Dermis blood vessel endothelial cell (primary cell): Measurements from ENCODE around the gene WIPI1. TPM values are rescaled to one million over a fixed set of nuclear protein-coding genes. Genes with fewer than 3 reads are reported as not detected.
A peak's percentile ranks its signal among the peaks of the same experiment; 100 is the strongest.
"Not testable (repeated sequence)": the region's sequence is repeated elsewhere in the genome, so short reads cannot be mapped to it uniquely, and the experiment has no call there.

ENCODE experiments used
- DNase-seq: peaks from one replicate; pipeline ENCODE4 v3.0.0; 2010
- total RNA-seq: library from RNA; depleted of rRNA; stranded (reverse); fragments of >200 nt; gene quantifications from 2 replicates; pipeline ENCODE4 v1.2.3, GENCODE V29; 2014

Gene WIPI1
- total RNA-seq, 1 donor from 2014 or later = 60.2 TPM

DNA sequence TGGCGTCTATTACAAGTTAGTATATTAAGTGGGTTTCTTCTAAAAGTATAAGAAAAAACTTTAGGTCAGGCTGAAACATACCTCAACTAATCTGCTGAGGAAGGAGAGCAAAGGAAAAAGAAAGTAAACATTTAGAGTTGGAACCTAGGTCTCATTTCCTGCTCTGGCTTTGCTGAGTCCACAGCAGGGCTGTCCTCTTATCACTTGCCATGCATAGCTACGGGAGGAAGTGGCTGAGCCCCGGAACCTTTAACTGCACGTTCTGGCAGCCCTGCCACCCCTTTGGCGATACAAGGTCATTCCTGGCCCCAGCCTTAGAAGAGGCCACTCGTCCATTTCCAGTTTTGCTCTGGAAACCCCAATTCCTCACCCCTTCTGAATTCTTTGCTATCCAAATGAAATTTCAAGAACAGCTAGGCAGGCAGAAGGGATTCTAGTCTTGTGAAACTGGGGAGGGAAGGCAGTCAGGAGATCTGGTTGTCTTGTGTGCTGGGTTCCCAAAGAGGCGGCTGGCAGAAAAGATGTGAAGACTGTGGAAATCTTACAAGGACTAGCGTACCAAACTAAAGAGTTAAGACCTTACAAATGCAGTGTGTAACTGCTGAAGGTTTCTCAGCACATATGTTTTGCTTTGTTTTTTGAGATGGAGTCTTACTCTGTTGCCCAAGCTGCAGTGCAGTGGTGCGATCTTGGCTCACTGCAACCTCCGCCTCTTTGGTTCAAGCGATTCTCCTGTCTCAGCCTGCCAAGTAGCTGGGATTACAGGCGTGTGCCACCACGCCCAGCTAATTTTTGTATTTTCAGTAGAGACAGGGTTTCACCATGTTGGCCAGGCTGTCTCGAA lies 19.1 kb downstream of the WIPI1 start:
- DNase-seq = peak; percentile 53

DNA sequence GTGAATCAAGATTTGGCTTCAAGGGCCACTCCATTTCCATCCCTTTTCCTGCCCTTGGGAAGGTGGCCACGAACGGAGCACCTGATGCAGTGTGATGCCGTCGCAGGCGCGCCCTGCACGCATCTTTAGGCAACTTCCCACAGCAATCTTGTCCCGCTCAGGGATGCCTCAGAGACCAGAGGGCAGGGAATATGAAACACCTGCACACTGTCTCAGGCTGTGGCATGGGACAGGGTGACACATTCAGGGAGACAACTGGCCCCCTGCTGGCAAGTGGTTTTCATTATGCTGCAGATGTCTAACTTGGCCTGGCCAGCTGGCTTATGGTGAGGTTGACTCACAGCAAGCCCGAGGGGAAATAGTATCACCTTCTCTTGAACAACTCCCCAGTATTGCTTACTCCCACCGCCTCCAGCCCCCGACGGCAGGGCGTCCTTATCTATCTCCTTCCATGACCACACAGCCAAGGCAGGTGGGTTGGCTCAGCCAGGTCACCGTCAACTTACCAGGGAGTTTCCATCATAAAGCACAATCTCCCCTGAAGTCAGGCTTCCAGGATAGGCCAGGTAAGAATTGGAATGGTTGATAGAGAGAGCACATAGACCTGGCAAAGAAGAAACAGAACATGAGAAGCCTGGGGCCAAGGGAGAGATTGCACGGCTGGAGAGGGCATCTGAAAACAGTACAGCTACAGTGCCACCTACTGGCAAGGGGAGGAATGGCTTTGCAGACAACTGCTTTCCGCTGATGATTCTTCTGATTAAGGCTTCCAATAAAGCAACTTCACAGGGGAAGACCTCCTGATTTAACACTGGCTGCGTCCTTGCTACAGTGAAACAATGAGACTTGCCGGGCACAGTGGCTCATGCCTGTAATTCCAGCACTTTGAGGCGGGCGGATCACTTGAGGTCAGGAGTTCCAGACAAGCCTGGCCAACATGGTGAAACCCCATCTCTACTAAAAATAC lies 21.1 kb downstream of the WIPI1 start:
- DNase-seq = peak; percentile 90

DNA sequence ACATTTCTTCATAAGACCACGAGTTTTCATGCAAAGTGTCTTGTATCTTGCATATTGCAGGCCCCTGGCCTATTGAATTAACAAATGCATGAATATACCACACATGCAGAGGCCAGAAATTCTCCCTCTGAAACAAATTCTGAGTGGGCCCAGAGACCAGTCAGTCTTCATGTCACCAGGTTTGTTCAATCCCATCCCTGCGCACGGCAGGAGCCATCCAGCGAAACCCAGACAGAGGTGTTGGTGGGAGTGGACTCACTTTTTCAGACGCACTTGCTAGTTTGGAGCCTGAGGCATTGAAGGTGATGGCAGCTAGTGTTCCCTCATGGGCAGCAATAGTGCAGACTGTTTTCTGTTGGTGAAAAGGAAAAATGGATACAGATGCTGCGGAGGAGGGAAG lies 21.9 kb downstream of the WIPI1 start:
- DNase-seq = no peak

DNA sequence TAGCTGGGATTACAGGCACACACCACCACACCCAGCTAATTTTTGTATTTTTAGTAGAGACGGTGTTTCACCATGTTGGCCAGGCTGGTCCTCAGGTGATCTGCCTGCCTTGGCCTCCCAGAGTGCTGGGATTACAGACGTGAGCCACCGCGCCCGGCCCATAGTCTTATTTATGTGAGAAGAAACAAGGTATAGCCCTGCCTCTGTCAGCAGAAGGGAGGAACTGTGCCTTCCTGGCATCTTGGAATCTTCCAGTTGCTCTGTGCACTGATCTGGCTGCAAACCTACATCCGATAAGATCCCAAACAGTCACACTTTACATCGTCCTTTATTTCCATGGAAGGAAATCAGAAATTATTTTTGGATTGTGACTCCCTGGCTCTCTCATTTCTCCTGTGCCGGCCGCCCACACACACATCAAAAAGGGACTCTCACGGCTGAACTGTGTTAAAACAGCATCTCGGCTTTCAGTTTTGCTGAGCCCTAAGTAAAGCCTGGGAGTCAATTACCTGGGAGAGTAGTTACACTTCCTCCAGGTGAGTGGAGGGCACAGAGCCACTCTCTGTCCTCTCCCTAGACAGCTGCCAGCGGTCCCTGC lies 23.3 kb downstream of the WIPI1 start:
- no peak for DNase-seq

DNA sequence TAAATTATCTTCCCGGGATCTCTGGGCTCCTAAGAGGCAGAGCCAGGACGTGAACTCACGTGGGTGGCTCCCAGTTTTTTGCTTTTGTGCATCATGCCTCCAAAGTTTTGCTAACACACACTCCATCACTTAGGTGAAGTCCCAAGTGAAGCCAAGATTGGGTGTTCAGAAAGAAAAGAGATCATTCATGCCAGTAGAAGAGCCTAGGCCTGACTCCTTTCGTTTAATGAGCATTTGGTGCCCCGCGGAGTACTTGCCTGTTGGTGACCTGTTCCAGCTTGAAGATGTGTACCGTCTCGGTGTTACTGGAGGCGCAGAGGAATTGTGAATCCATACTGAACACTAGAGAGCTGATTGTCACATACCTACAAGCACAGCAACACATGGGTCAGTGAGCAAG lies 24.1 kb downstream of the WIPI1 start:
- DNase-seq = no peak

DNA sequence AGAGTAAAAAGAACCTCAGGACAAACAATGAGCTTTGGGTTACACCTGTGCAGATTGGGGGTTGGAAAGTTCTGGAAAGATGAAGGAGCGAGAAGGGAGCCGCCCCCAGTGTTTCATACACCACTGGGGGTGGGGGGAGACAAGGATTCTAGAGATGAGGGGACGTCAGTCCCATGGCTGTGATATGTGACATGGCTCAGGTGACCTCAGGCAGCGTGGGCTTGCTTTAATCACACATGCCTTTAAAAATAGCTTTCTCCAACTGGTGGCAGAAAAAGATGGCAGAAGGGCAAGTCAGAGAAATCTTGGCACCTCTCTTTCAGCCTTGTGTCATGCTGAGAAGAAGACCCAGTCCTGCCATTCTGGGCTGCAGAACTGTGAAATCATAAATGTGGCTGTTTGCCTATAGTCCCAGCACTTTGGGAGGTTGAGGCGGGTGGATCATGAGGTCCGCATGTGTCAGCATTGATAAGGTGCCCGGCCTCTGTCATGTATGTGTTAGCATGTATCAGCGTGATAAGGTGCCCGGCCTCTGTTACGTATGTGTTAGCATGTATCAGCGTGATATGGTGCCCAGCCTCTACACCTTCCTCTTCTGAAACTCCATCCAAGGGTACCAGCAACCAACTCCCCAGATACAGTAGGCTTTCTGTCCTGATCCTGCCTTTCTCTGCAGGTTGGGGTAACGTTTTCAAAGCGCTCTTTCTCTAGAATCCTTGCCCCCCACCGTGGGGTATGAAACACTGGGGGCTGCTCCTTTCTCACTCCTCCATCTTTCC lies 25.0 kb downstream of the WIPI1 start:
- DNase-seq = no peak

DNA sequence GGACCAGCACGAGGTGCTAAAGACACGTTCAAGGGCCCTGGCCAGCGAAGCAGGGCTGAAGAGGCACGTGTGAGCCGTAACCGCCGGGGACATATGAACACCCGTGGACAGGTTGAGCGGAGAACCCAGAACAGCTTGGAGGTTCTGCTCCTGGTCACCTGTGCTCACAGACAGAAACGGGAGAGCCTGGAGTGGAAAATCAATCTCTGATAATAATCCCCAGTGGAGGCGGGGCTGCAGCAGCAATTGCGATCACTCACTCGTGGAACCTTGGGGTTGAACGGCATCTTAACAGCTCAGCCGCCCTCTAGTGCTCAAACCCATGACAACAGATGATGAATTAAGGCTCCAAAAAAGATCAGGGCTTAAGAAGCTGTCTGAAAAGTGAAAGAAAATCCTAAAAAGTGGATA lies 25.6 kb downstream of the WIPI1 start:
- peak; percentile 73 for DNase-seq

DNA sequence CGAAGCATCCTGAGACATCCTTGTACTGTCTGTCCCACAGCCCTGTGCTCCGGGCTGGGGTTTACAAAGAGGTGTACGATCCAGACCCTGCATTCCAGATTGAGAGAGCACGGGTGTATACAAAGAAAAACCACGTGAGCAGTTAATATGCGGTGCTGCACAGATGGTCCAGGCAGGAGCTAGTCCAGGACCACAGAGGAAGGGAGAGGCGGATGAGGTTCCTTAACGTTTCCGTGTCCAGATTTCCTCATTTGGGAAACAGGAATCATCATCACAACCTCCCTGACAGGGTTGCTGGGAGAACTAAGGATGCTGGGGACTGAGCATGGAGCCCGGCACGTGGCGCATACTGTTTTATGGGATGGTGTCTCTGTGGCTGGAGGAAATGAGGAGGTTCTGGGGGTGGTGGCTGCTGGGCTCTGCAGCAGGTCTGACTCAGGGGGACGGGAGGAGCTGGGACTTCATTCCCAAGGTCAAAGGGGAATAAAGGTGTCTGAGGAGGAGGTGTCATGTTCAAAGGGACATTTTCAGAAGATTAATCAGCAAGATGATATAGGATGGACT lies 26.2 kb downstream of the WIPI1 start:
- DNase-seq = no peak

DNA sequence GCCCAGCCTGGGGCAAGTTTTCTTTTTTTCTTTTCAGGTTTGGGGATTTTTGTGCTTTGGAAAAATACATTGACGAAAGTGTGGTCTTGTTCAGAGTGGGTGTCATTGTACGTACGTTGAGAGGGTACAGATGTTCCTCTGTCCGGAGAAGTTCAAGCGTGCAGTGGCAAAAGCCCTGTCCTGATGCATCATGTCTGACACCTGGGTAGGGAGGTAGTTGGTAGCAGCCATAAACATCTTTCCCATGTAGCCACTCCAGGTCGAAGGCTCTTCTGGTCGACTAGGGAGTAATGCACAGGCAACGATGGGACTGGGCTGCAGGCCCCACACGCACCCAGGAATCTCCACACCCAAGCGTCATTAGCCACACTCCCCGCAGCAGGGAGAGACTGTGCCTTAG lies 27.4 kb downstream of the WIPI1 start:
- no peak for DNase-seq

DNA sequence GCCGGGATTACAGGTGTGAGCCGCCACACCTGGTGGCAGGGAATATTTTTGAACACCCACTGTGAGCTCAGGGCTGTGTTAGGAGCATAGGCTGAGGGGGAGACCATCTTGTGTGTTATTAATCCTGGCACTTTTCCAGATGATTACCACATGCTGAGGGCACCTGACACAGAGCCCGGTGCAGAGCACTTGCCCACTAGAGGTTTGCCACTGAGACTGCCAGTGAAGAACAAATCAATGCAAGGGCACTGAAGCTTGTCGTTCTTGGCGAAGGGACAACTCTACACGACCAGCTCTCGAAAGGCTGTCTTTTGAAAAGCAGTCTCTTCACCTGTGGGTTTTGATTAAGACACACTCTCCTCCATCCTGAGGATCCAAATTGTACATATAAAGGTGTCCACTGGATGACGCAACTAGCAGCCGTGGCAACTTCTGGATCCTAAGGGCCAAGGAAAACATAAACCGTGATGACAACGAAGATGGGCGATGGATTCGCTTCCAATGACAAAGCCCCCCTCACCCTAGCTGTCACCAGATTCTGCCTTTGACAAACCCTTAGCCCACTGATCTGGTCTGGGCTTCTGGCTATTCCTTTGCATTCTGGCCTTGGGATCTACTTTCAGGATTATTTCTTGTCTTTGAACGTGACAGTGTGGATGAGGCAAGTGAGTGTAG lies 28.7 kb downstream of the WIPI1 start:
- no peak for DNase-seq

DNA sequence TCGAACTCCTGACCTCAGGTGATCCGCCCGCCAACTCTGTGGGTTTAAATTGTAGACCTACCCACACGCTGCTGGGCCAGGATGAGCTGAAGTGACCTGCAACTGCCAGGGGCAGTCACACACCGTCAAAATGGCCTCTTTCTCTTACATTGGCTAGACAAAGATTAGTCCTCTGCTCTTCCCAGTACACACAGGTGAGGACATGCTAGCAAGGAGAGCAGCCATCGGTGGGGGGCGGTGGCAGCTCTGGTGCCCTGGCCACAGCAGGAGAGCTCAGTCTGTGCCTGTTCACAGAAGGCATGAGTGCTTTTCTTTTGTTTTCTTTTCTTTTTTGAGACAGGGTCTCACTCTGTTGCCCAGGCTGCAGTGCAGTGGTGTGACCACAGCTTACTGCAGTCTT lies 29.7 kb downstream of the WIPI1 start:
- DNase-seq = no peak

DNA sequence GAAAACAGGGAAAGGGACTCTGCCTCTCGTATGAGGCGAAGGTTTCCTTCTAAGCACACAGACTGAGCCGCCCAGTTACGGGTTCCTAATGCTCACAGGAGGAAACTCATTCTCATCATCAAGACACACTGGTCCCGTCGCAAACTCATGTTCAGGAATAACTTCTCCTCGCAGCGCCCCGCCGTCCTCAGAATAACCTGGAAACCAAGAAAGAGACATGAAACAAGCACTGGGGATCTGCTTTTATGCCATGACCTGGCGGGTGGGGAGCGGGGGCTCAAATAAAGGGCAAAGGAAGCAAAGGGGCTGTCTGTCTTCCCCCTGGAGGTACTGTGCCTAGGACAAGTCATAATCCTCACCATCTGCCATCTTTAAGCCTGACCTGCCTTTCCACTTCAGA lies 31.3 kb downstream of the WIPI1 start:
- DNase-seq = no peak

DNA sequence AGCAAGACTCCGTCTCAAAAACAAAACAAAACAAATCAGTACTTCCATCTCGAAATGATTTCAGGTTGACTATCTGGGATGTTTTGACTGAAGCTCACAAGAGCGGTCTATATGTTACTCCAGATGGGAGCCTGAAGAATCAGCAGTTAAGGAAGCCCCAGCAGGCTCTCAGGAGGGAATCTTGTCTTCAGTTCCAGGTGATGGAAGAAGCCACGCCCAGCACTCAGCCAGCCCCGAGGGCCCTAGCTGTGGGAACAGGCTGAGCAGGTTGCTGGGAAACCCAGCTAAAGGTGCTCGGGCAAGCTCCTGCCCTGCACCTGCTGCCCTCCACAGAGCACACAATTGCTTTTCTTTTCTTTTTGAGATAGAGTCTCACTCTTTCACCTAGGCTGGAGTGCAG lies 32.4 kb downstream of the WIPI1 start:
- DNase-seq = no peak

DNA sequence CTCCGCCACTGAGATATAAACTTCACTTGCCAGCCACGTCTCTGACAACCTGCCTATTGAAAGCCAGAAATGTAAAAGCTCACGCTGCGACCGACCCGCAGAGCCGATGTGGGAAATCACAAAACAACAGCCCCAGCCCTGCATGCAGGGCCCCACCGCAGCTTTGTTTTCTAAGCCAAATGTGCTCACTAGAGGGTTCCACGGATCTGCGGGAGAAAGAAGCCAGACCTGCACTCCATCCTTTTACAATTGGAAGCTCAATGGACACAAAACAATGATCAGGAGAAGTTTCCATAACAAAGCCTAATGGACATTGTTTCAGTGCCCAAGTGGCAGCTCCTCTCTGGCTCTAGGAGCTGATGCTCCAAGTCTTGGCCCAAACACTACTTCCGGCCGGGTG lies 33.1 kb downstream of the WIPI1 start:
- no peak for DNase-seq

DNA sequence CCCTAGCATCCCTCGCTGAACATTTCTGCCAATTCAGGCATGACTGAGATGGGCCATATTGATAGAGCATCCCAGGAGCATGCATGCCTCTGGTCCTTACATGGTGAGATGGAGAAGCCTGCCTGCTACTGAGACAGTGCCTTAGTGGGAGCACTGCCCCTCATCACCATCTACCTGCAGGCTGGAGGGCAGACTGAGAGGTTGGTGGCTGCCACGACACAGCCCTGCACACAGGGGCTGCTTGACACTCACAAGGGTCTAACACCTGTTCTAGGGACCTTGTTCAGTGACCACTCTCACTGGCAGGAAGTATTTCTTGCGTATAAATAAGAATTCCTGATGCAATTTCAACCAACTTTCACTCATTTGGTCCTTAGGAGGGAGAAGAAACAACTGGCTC lies 34.0 kb downstream of the WIPI1 start:
- no peak for DNase-seq

DNA sequence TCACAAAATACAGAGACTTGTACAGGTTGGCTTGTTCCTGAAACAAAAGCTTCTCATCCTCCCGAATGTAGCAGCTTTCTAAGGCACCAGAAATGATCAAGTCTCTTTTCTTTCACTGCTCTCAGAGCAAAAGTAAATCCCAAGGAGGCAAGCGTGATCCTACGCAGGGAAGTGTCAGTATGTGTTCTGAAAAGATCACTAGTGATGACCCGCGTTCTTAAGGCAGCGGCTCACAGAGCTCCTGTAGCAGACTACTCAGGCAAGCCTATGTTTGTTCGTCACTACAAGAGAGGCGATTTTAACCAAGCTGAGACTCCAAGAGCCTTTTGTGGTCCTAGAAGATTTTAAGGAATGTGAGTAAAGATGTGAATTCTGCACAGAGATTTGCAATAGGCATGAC lies 34.5 kb downstream of the WIPI1 start:
- DNase-seq = no peak

DNA sequence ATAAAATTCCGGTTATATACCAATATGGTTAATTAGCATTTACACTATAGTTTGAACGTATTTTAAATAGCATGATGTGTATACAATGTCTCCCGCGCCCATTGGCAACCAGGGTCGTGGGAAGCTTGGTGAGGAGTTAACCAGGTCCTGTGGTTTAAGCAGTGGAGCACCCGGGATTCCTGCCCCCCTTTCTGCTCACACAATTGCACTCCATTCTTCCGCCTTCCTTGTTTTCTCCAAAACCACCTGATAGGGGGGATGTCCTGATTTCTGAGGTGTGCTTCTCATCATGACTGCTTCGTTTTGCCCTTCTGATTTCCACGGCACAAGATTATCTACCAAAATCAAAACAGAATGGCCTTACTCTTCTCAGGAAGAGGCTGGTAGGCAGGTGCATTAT lies 35.8 kb downstream of the WIPI1 start:
- no peak for DNase-seq

DNA sequence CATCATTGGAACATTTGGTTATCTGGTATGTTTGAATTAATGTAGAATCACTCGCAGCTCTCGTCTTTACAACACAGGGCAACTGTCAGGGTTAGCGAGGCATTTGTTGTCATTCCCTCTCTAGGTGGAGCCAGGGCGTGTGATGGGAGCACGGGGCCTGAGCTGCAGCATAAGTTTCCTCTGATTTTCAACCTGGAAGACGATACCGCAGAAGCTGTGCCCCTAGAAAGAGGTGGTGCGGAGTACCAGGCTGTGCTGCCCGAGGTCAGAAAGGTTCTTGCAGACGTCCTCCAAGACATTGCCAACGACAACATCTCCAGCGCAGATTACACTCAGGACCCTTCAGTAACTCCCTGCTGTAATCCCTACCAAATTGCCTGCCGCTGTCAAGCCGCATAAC lies 37.2 kb downstream of the WIPI1 start:
- no peak for DNase-seq

DNA sequence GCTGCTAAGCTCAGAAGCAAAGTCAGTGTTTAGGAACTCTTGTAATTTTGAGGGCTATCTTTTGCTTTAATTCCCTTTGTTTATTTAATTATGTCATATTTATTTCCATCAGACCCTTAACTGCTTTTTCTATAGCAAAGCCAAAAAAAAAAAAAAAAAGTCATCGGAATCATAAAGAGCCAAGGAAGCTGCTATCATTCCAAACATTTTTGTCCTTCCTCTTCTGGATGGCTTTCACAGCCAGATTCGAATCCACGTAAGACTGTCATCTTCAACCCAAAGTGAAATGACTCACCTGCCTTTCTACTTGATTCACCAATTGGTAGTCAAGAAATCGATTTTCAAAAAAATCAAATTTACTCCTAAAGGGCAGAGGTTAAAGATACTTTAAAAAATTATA lies 38.4 kb downstream of the WIPI1 start:
- peak; percentile 55 for DNase-seq

DNA sequence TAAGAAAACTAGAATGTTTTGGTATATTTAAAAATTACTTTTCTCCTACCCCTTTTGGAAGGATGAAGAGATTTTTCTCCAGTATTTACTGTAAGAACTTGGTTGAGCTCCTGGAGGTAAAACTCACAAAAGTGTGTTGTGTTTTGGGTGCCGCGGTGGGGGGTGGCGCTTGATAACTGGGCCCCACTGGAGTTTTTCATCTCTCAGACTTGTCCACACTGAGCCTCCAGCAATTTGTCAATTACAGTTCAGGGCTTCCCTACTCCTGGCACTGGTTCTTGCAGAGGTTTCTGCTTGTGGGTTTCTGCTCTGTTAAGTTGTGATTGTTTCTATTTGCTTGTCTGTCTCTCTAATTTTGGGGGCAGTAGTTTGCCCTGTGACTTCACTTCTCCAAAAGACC lies 40.0 kb downstream of the WIPI1 start:
- no peak for DNase-seq

DNA sequence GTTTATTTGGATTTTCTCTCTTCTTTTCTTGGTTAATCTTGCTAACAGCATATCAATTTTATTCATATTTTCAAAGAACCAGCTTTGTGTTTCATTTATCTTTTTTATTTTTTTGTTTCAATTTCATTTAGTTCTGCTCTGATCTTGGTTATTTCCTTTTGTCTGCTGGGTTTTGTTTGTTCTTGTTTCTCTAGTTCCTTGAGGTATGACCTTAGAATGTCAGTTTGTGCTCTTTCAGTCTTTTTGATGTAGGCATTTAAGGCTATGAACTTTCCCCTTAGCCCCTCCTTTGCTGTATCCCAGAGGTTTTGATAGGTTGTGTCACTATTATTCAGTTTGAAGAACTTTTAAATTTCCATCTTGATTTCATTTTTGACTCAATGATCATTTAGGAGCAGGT lies 42.4 kb downstream of the WIPI1 start:
- not testable (repeated sequence) for DNase-seq
